ENCODE data around the gene PRR29.

The PRR29 gene

DNA sequence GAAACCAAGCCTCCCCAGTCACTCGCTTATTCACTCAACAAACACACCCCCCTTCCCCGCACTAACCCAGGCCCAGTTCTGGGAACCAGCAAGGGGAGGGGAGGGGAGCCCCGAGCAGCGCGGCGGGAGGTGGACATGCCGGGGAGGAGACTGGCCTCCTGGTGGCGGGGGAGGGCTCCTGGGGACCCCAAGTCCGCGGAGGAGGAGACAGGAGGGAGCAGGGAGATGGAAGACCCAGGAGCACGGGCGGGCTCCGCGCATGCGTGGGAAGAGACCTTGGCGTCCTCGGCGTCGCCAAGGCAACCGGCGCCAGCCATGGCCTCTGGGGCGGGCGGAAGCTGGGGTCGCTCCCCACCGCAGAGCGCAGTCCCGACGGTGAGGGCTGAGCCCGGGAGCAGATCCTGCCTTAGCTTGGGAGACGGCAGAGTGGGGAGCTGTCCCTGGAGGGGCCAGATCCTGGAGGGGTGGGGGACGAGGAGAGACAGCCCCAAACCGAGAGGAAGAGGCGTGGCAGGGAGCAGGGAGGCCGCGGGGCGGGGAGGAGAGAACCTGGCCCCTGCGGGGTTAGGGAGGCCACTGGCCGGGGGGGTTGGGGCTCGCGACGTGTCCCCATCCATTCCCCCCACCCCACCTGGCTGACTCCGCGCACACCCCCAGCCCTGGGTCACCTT is at the start of gene PRR29:
PRR29 (plus strand) TSS at position 302 of the 671 bp plus-strand sequence; CDS start at position 316, 14 bp downstream.
- DNase-seq (ENCODE audit: low spot score): peak; percentile 93

DNA sequence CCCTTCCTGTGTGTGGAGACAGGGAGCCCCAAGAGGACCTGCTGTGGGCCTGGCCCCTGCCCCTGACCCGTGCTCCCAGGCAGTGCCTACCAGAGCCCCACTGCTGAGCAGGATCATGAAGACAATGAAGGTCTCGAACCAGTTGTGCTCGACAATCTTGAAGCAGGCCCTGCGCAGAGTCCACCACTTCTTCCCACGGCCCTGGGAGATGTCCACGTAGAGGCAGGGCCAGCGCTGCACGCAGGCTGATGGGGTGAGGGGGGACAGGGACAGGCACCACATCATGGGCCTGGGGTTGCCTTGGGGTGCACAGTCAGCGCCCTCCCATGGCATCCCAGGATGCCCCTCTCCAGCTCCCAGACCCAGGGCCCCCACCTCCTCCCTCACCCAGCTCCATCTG is 49.6 kb upstream of the PRR29 start:
- DNase-seq (ENCODE audit: low spot score): no peak

DNA sequence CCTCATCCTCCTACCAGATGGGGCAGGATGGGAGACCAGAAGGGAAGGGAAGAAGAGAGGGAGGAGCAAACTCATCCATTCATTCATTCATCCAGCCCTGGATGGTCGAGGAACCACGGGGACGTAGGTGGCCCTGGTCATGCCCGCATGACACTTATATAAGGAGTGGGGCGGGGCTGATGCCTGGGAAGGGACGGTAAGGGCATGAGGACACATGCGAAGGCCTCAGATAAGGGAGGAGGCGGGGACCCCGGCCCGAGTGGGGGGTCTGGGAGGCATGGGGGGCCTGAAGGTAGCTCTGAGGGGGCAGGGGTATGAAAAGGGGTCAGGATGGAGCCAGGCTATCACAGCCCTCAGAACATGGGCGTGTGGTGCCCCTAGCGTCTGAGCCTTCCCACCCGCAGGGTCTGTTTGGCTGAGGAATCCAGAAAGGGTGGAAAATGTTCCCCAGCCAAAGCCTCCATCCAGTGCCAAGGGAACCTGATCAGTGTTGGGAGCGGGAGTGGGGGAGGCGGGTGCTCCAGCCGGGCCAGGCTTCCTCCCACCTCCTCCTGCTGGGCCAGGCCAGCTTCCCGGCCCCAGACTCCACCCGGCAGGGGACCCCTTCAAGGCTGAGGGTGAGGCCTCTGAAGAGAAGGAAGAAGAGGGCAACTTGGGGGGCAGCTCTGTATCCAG is 48.4 kb upstream of the PRR29 start:
- no peak for DNase-seq (ENCODE audit: low spot score)

DNA sequence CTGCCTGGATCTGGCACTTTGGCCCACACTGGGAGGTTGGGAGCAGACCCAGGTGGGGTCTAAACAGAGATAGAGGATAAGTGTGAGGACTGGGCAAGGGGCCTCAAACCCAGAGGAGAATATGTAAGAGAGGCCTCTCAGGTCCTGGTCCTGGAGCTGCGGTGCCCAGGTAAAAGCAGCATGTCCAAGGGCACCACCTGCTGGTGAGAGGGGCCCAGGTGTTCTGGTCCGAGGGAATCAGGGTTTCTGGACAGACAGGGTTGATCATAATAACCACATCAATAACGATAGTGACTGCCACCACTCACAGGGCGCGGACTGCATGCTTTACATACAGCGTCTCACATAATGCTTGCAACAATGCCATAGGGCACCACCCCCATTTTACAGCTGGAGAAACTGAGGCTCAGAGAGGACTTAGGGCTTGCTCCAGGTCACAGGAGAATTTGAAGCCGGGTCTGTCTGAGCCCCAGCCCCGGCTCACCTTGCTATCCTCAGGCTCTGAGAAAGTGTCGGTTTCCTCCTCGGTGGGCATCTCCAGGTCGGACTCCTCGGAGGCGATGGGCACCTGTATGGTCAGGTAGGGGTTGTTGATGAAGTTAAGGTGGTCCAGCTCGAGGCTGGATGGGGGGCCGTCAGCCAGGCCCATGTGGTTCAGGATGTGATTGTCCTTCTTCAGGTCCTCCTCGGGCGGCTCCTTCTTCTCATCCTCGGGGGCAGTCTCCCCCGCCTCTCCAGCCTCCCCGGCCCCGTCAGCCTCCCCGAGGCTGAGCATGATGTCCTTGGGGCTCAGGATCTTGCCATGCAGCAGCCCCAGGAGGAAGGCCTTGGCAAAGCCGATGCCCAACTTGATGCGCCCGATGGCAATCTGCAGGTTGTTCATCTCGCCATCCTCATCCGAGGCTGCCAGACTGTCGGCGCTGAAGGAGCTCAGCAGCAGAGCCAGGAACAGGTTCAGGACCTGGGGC is 46.9 kb upstream of the PRR29 start:
- no peak for DNase-seq (ENCODE audit: low spot score)

DNA sequence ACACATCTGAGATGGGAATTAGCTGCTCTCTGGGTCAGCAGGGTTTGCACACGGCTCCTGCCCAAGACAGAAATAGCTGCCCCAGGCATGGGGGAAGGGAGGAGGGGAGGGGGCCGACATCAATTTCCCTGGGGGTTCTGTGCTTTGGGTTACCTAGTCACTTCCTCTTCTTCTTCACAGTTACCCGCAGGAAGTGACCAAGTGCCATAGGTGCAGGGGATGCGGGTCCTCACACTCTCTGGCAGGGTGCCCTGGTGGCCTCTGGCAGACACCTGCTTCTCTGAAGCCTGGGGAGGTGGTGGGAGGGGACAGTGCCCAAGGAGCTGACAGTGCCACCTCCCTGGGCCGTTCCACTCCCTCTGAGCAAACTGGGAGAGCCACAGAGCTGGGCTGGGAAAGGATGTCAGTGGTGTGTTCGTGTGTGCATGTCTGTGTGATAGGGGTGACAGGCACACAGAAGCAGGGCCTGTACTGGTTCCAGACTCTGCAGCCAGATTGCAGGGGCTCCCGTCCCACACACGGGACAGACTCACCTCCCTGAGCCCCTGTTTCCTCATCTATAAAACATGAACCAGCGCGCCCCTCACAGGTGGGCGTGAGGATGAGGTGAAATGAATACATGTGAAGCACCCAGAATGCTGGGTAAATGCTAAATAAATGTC is 43.6 kb upstream of the PRR29 start:
- no peak for DNase-seq (ENCODE audit: low spot score)

DNA sequence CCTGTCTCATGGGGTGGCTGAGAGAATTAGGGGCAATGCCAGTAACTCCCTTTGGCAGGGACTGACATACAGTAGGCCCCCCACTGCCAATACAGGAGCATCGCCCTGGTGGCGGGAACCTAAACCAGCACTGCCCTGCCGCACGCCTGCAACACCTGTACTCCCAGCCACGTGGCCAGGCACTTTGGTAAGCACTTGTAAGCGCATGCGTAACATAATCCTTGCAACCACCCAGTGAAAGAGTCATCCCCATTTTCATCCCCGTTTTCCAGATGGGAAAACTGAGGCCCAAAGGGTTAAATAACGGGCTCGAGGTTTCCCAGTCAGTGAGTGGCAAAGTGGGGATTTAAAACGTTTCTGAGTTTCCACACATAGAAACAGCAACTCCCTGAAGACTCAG is 42.9 kb upstream of the PRR29 start:
- DNase-seq (ENCODE audit: low spot score): no peak

DNA sequence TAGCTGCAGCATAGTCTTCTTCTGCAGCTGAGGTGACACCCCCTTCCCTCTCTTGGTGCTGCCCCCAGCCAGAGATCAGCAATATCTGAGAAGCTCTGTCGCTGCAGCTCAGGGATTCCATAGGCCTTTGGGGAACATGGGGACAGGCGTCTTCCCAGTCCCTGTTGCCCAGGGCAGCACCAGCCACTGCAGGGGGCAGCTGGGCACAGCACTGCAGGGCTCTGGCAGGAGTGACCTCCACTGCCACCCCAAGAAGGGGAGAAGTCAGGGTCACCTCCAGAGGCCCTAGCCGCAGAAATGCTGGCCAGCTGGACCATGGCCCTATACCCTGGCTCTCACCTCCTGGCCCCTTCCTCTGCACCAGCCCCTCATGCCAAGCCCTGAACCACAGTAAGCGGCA is 42.4 kb upstream of the PRR29 start:
- no peak for DNase-seq (ENCODE audit: low spot score)

DNA sequence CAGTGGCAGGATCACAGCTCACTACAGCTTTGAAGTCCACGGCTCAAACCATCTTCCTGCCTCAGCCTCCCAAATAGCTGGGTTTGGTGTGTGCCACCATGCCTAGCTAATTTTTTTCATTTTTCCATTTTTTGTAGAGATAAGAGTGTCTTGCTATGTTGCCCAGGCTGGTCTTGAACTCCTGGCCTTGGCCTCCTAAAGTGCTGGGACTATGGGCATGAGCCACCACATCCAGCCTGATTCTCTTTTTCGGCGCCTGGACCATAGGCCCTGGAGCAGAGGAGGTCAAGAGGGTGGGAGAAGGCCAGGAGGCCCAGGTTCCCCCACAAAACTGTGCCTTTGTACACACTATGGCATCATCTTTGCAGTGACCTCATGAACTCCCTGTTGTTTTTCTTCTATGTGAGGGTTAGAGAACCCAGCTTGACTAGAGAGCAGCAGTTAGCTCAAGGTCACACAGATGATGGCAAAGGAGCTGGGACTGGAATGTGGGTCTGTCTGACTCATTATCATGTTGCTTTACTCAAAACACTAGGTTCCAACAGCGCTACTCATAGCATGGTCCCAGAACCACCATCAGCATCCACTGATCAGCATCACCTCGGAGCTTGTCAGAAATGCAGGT is 41.7 kb upstream of the PRR29 start:
- peak; percentile 65 for DNase-seq (ENCODE audit: low spot score)

DNA sequence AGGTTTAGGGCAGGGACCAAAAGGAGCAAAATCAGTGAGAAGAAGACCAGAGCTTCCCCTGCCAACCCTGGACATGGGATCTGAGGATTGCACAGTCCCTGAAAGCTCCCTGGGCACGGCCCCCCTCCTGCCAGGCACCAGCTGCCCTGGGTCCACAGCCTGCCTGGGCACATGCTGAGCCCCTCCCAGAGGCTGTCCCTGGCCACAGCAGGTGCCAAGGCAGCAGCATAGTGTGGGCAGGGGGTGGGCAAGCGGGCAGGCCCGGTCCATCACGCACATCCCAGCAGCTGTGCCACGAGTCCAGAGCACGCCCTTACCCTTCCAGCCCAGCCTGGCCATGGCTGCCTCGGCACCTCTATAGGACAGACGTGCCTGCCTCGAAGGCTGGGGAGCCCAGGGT is 38.1 kb upstream of the PRR29 start:
- no peak for DNase-seq (ENCODE audit: low spot score)

DNA sequence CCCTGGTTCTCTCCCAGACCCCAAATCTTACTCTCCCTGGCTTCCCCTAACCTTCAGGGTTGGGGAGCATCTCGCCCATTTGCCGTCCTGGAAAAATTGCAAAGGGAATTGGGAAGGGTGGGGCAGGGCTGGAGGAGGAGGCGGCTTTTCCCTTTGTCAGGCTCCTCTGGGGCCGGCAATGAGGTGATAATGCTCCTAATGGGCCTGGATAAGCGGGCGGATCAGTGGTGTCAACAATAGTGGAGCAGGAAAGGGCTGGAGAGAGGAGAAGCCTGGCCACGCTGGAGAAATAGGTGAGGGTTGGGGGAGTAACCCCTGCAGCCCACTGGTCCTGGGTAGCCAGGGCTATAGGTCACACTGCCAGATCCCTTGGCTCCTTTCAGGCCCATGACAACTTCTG is 37.7 kb upstream of the PRR29 start:
- no peak for DNase-seq (ENCODE audit: low spot score)

DNA sequence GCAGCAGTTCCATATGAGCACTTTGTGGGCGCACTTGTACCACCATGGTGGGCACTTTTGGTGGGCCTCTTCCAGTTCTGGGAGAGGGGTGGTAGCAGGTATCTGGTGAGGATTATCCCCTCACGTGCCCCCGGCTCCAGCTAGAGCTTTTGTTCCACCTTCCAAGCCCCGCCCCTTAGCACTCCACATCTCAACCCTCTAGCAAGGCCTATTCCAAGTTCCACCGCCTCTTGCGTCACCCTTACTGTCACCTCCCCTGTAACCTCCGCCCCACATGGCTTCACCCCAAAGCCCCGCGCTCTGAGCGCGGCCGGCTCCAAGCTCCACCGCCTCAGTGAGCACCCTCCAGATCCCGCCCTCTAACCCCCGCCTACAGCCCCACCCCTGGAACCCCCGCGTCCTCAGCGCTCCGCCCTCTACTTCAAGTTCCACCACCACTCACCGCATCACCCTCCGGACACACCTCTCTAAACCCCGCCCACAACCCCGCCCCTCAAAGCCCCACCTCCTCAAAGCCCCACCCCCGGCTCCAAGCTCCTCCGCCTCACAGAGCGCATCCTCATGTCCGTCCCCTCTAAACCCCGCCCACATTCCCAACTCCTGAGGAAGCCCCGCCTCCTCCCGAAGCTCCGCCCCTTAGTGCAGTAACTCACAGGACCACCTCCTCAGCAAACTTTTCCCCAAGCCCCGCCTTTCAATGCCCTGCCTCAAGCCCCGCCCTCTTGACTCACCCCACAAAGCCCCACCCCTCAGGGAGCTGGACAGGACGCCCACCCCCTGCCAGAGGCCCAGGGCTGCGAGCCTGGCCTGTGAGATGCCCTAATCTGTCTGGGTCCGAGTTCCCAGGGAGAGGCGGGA is 36.6 kb upstream of the PRR29 start:
- DNase-seq (ENCODE audit: low spot score): peak; percentile 62

DNA sequence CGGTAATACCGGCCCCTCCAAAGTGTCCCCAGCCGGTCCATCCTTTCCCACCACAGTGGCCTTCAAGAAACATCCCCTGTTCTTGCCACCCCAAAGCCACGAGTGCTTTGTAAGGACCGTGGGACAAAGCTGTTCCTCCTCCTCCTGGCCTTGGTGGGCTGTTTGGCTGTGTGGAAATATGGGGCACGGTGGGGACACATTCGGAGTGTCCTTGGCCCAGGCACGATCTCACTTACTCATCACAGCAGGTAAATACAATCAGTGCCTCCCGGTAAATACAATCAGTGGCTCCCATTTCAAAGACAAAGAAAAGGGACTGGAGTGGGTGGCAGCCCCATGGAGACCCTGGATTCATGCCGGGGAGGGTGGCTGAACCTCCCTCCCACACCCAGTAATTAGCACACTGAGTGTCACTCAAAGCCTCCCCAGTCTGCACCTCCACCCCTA is 35.8 kb upstream of the PRR29 start:
- DNase-seq (ENCODE audit: low spot score): no peak

DNA sequence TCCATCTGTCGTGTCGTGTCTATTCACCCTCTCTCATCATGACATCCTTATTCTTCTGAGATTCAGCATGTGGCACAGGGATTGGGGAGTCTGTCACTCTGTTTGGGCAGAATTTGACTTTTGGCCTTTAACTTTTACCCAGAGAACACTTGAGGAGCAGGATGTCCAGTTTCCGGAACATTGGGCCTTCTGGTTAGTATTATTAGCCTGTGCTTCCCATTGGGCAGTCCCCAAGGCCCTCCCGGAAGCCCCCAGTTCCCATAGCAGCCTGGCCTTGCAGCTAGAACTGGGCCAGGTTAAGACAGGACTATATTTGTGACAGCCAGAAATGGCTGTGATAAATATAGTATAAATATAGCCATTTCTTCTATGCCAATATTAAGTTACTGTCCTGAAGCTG is 35.0 kb upstream of the PRR29 start:
- no peak for DNase-seq (ENCODE audit: low spot score)

DNA sequence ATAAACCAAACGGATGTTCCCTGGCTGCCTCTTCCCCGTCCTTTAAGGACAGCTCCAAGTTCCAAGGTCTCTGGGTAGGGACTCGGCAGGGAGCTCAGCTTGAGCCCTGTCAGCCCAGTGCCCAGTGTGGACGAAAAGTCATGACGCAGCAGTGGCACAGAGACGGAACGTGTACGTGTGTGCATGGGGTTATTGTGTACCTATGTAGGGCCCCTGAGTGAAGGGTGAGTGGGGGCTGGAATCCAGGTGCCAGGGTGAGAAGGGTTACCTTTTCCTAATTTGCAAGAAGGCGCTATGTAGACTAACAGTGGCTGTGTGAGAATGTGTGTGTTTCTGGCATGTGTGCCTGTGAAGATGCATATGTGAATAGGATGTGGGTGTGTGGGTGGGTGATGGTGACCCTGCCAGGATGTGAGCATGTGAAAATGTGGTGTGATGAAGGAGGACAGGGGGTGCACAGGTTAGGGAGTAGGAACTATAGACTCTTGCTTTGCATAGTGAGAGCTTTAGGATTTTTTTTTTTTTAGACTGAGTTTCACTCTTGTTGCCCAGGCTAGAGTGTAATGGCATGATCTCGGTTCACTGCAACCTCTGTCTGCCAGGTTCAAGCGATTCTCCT is 31.4 kb upstream of the PRR29 start:
- no peak for DNase-seq (ENCODE audit: low spot score)

DNA sequence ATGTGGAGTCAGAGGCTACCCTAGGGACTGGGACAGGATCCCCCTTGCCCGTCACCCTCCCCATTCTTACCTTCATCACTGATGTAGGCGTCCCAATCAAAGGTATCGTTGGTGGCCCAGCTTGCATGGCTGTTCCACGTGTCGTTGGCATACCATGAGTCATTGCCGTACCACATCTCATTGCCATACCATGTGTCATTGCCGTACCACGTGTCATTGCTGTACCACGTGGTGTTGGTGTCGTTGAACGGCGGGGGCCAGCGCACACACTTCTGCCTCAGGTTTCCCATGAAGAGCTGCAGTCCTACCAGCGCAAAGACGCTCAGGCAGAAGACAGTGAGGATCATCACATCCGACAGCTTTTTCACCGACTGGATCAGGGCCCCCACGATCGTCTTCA is 30.2 kb upstream of the PRR29 start:
- no peak for DNase-seq (ENCODE audit: low spot score)

DNA sequence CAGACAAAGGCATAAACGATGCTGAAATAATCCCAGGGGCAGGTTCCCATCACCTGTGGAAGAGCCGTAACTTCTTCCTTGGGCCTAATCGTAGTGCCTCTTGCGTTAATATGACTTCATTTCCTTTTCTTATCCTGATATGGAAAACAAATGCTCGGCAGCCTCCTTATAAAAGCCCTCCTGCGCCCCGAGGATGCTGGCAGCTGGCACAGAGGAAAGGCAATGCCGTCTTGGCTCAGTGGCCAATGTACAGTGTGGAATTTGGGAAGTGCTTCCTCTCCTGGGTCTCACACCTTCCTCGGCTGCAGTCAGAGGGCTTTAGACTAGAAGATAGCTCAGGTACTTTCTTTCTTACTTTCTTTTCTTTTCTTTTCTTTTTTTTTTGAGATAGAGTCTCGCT is 28.9 kb upstream of the PRR29 start:
- no peak for DNase-seq (ENCODE audit: low spot score)

DNA sequence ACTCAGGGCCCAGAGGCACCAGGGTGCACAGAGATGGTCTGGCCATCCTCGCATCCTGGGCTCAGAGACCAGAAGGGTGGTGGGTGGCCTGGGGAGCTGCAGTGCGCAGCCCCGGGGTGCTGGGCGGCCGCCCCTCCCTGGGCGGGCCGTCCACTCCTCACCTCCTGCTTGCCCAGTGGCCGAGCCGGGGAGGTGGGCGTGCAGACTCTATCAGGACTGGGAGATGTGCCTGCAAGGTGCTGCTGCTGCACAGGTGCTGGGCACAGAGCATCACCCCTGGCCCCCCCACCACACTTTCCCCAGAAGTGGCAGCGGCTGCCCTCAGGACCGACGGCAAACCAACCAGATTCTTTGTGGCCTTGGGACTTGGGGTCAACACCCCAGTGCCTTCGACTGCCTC is 25.4 kb upstream of the PRR29 start, which contains the start of gene SCN4A:
SCN4A (minus strand) TSS at position 123 of the 400 bp plus-strand sequence; CDS start at position 46, 77 bp downstream.
- DNase-seq (ENCODE audit: low spot score): no peak

DNA sequence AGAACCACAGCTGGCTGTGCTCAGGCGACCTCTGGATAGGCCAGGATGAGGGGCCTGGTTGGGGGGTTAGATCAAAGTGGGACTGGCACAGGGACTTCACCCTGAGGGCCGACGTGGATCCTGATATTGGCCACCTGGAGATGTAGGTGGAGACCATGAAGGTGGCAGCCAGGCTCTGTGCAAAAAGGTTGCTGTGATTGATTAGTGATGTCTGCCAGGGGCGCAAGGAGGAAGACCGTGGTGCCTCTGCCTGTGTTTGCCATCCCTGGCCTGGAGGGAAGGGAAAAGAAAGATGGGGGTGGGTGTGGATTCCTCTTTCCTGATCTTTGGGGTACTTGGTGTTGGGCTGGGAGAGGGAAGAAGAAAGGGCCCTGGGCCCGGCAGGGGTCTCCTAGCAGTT is 24.9 kb upstream of the PRR29 start:
- DNase-seq (ENCODE audit: low spot score): no peak

DNA sequence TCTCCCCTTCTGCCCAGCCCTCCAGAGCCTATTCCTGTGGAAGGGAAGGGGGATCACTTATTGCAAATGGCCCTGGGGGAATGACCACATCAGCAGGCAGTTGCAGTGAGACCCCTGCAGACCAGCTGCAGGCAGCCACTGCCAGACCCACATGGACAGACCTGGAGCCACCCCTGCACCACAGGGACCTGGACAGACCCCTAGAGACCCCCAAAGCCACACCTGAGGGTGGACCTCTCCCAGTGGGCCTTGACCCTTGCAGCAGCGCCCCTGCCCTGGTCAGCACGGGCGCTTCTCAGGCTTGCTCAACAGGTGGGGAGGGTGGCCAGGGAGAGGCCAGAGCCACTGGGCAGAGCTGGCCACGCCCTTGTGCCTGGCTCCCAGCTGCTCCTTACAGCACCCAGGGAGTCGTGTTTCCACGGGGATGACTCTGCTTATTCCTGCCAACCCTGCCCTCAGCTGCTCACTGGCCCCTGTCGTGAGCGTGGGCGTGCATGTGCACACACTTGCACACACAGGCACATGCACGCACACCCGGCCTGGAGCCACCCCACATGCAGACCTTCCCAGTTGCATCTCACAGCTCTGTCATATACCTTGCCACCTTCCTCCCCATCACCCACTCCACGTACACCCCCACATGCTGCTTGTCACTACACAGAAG is 24.1 kb upstream of the PRR29 start:
- peak; percentile 48 for DNase-seq (ENCODE audit: low spot score)
